Stimulated activated naive CD8-positive, alpha-beta T cell treated with anti-CD3 and anti-CD28 coated beads, Interleukin-15, Interleukin-2, amounts not matched to agents 100 U/mL and 50 U/mL, for 24 hours (primary cell): ENCODE measurements around the gene MARK2.
"Not testable (repeated sequence)": the region's sequence is repeated elsewhere in the genome, so short reads cannot be mapped to it uniquely, and the experiment has no call there.

Experiments
- ATAC-seq: fragments of 150-1000 bp; cut with Tn5 transposase; one replicate; pipeline ENCODE4 v1.10.0; 2021
- DNase-seq: peaks from one replicate; pipeline ENCODE4 v3.0.0; 2021

Gene MARK2

DNA sequence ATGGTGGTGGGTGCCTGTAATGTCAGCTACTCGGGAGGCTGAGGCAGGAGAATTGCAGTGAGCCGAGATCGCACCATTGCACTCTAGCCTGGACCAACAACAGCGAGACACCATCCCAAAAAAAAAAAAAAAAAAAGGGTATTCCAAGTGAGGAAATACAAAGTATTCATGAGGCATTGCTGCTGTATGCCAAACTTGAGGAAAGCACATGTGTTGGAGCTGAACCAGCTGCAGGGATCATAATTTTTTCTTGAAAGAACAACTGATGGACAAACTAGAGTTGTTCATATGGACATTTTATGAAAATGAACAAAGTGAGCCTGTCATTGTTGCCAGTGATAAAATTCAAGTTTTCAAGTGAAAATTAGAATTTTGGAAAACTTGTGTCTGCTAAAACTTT lies 15.8 kb downstream of the MARK2 start:
- DNase-seq (no peak), ATAC-seq (no peak)

GRCh38 chr11:63855975-63856374 lies 17.1 kb downstream of the MARK2 start:
- ATAC-seq (no peak), DNase-seq (no peak)

GRCh38 chr11:63858628-63859550 lies 20.0 kb downstream of the MARK2 start:
- DNase-seq: no peak
- no peak for ATAC-seq

DNA sequence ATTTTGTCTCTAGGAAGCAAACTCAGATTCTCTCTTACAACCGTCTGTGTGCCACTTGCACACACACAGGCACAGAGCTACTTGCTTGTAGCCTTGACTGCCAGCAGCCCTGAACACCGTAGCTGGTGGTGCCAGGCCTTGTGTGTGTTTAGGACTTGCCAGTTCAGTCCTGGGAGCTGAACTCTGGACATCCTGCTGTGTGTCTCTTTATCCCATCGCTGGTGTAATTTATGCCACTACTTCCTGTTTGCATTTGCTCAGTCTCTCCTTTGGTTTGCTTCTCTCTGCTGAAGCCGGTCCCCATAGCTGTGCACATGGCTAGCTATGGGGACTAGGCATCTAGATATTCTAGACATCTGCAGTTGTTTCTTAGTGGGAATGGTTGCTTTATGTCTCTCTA lies 24.0 kb downstream of the MARK2 start:
- no peak for DNase-seq
- no peak for ATAC-seq

DNA sequence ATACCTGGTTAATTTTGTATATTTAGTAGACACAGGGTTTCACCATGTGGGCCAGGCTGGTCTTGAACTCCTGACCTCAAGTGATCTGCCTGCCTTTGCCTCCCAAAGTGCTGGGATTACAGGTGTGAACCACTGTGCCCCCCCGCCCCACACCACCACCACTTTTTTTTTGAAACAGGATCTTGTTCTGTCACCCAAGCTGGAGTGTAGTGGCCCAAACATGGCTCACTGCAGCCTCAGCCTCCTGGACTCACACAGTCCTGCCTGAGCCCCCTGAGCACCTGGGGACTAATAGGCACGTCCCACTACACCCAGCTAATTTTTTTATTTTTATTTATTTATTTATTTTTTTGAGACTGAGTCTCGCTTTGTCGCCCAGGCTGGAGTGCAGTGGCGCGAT lies 24.7 kb downstream of the MARK2 start:
- DNase-seq, ATAC-seq: not testable (repeated sequence)

GRCh38 chr11:63866211-63866610 lies 27.3 kb downstream of the MARK2 start:
- DNase-seq: peak; percentile 79
- ATAC-seq: peak; percentile 85

- DNase-seq: no peak
- ATAC-seq: no peak
Observed at GRCh38 chr11:63867511-63867910, 28.6 kb downstream of the MARK2 start.

DNA sequence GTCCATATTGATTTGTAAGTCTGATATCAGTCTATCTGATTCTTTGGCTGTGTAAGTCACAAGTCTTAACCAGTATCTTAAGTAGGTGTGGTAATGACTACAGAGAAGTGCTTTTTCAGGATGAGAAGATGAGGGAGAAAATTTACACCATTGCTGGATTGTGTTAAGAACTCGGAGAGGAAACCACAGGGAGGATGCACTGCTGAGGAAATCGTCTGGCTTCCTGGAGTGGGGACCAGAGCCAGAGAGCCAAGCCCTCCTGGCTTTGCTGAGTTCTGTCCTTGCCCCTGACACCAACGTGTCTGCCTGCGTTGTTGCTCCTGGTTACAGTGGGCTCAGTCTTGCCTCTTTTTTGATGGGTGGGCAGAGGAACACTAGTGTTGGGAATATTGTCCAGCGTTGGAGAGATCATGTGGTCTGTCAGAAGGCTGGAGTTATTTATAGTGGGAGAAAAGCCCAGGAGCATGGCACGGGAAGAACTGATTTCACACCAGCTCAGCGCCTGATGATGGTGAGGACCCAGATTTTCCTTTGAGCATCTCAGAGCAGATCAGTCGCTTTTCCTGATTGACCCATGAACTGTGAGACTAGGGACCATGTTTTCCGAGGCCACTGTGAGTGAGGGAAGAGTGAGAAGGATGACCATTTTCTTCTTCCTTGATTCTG lies 29.6 kb downstream of the MARK2 start:
- no peak for DNase-seq

GRCh38 chr11:63869171-63869591 lies 30.3 kb downstream of the MARK2 start:
- ATAC-seq (no peak), DNase-seq (no peak)

More for the DNA sequence above, 29.6 kb downstream of the MARK2 start:
- ATAC-seq: no peak

DNA sequence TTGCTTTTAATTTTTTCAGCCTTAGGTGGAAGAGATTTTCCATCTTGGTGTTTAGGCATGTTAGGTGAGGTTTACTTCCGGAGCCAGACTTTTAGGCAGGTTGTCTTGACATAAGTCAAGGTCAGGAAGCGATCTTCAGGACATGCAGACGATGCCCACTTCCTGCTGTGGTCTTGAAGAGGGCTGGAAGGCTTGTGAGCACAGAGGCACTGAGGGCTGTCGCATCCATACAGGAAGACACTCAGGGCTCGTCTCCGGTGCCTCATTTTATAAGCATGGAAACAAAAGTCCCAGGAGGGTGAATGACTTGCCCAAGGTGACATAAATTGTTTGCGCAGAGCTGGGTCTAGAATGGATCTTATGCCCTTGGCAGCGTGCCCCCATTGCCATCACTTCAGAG lies 30.8 kb downstream of the MARK2 start:
- DNase-seq (peak; percentile 47), ATAC-seq (peak; percentile 32)

DNA sequence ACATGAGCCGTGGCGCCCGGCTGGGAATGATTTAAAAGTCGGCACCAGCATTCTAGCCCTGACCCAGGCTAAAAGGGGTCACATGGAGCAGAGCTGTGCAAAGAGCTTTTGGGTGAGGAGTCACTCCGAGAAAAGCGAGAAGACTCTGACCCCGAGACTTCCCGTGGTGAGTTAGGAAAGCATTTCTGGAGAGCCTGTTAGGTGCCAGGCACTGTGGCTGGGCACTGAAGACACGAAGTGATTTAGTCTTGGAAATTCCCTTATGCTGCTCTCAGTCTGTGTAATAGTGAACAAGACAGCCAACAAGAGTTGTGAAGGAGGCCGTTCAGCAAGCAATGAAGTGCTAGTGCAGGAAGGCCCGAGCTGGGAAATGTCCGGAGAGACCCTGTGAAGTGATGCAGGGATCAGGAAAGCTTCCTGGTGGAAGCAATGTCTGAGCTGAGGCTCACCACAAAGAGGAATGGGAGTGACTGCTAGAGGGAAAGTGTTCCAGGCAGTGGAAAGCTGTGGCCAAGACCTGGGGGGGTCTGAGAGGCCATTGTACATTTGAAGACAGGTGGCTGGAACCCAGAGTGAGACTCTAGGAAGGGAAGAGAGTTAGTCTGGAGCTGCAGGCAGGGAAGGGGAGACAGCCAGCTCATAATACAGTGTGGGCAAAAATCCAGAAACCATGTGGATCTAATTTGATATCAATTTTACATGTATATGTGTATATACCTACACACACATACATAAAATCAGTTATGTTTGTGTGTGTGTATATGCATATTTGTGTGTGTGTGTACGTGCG lies 31.6 kb downstream of the MARK2 start:
- ATAC-seq: peak; percentile 22
- DNase-seq: no peak

- peak; percentile 54 for DNase-seq
- peak; percentile 71 for ATAC-seq
Observed at GRCh38 chr11:63871962-63872799, 33.3 kb downstream of the MARK2 start.

DNA sequence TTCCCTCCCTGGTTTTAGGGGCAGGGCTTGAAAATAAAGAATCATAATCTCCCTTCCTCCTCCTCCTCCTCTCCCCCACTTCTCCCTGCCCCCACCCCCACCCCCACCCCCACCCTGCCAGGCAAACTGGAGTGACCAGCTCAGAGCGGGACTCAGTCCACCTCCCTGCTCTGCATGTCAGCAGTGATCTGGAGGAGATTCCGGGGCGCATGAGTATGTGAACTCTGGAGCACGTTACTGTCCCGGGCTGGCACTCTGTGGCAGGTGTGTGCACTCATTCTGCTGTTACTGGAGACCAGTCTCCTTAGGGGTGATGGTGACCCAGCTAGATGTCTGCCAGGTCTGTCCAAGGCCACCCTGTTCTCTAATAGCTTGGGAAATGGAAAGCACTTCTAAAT lies 33.9 kb downstream of the MARK2 start:
- DNase-seq: no peak
- ATAC-seq: no peak

GRCh38 chr11:63873311-63873710 lies 34.4 kb downstream of the MARK2 start:
- ATAC-seq: no peak
- DNase-seq: no peak

DNA sequence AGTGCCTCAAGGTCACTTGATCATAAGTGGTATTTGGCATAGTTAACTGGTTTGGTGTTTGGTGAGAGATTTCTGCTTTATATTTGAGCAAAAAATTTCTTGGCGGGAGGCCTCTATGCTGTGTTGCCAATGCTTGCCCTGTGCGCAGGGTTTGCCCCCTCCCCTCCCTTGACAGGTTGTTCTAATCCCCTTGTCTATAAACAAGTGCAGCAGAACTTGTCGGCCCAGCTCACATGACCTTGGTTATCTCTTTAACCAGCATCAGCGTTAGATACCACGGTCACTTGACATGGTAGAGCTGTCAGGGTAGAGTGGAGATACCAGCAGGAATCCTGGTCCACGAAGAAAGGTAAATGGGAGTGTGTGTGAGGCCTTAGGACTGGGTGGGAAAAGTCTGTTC lies 35.6 kb downstream of the MARK2 start:
- ATAC-seq (no peak), DNase-seq (no peak)

DNA sequence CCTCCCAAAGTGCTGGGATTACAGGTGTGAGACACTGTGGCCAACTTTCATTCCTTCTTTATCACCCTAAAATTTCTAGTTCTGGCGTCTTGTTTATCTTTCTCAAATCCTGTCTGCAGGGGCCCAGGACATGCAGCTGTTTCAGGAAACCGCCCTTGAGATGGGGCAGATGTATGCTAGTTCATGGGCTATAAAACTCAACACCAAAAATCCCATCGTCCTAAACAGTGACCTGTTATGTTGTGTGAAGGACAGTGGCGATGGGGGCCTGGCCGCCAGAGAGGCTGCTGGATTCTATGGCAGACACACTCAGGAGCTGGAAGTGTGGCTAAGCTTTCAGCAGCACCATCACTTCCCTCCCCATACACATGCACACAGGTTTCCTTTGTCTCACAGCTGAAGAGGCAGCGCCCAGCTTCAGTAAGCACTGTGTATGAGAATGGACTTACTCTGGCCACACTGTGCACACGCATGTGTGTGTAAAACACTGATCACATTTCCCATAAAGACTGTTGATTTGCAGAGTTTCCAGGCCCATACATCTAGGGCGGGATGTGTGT lies 36.7 kb downstream of the MARK2 start:
- DNase-seq: no peak
- ATAC-seq: no peak

- DNase-seq (no peak), ATAC-seq (no peak)
Observed at GRCh38 chr11:63876616-63877015, 37.7 kb downstream of the MARK2 start.

GRCh38 chr11:63877658-63878241 lies 38.8 kb downstream of the MARK2 start:
- ATAC-seq (peak; percentile 78), DNase-seq (no peak)

DNA sequence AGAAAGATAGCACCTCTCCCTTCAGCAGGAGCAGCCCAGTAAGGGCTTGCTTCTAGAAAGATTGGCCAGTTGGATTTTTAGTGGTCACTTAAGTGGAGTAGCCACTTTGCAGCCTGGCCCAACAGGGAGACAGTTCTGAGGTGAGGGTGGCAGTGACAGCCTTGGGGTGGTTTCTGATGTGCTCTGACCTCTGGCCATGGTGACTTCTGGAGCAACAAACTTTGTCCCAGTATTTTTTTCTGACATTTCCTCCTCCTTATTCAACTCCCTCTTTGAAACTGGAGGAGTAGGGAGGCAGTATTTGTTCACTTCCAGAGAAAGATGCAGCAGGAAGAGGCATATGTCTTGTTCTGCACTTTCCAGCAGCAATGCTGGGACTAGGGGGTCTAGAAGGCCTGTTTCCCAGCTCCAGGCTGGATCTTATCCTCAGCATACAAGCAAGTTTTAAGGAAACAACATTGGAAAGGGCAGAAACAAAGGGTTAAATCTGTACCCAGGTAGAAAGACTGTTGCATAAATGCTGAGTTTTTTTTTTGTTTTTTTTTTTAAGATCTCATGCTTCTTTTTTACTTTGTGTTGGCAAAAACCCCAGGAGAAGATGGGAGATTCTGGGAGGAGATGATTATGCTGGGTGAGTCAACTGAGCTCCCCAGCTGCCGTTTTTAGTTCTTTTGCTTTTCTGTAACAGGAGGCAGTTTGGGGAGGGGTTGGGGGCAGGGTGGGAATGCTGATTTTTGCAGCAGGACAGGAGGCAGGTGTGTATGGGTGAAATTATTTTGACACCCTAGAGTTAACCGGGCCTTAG lies 40.9 kb downstream of the MARK2 start:
- no peak for DNase-seq
- ATAC-seq: no peak

DNA sequence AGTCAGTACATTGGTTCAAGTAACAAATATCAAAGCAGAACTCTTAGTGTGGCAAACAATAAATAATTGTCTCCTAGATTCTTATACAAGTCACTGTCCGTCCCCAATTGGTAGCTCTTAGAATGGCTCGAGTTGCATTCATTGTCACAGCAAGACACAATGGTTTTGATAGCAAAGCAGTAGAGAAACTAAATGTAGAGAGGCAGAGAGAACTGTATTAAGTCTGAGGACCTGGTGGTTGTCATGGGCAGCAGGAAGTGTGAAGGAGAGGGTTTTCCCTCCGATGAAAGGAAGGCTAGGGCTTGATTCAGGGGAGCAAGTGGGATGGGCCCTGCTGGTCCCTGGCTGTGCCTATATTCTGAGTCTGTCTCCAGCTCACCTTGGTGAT lies 41.5 kb downstream of the MARK2 start:
- DNase-seq (no peak), ATAC-seq (no peak)
